NCI-H345 treated with DMSO at 0.1 percent for 48 hours (cell line): ENCODE results near the gene PTPN9.

Source experiments
- DNase-seq: peaks from one replicate; lab custom pipeline; 2025; ENCODE audit not compliant: unreplicated experiment; lab: John Stamatoyannopoulos, UW

PTPN9 gene

GRCh38 chr15:75425966-75426500 is 153.1 kb downstream of the PTPN9 start:
- DNase-seq, result no peak

- DNase-seq, result no peak
Observed at GRCh38 chr15:75422554-75422953, 156.6 kb downstream of the PTPN9 start.

- no peak for DNase-seq
Observed at GRCh38 chr15:75420698-75421097, 158.4 kb downstream of the PTPN9 start.

GRCh38 chr15:75416584-75416983 is 162.5 kb downstream of the PTPN9 start:
- DNase-seq, result no peak
